Activated T-cell treated with anti-CD3 and anti-CD28 coated beads, Interleukin-2, amount 50 U/mL, for 4 hours (primary cell): ENCODE data around the gene NLRC5. TPM values are rescaled to one million over a fixed set of nuclear protein-coding genes. Genes with fewer than 3 reads are reported as not detected.

Experiments
- ATAC-seq, 2 donors: fragments of 200-7000 bp; cut with Tn5 transposase; one replicate each; pipeline ENCODE4 v1.10.0; 2021
- DNase-seq: peaks from one replicate; pipeline ENCODE4 v3.0.0-alpha.2; 2020
- H3K27me3 Mint-ChIP-seq: one replicate; pipeline ENCODE4 v1.8.0; 2021; ENCODE audit warnings: low read depth, mixed read lengths
- H3K36me3 Mint-ChIP-seq: one replicate; pipeline ENCODE4 v1.8.0; 2022; ENCODE audit warnings: mixed read lengths; ENCODE audit not compliant: insufficient read depth
- H3K4me1 Mint-ChIP-seq: one replicate; pipeline ENCODE4 v1.8.0; 2021; ENCODE audit warnings: low read depth, mixed read lengths
- H3K4me3 Mint-ChIP-seq: one replicate; pipeline ENCODE4 v1.8.0; 2021; ENCODE audit warnings: mild to moderate bottlenecking, moderate library complexity, mixed read lengths
- H3K9me3 Mint-ChIP-seq: one replicate; pipeline ENCODE4 v1.8.0; 2021; ENCODE audit warnings: mixed read lengths
- total RNA-seq, 3 donors: library from RNA; stranded (reverse); gene quantifications; one replicate each; pipeline ENCODE4 v1.2.1, GENCODE V29; 2021

The NLRC5 gene
- total RNA-seq, 3 donors from 2014 or later = 143 to 180 (median 158) TPM

- Mint-ChIP-seq H3K9me3 (no peaks in the 10 kb centered on the region), H3K27me3 (no peaks in the 10 kb centered on the region), H3K4me1 (peaks cover 74% of the 10 kb centered on the region), H3K4me3 (peak overlapping the region; percentile 66), H3K36me3 (peaks cover 33% of the 10 kb centered on the region)
- peak; percentile 76 to 79 for ATAC-seq
- peak; percentile 75 for DNase-seq
These were observed 53.1 kb downstream of the NLRC5 start for GRCh38 chr16:57042157-57043111.

- peaks cover 69% of the 10 kb centered on the region for H3K4me1 Mint-ChIP-seq
- H3K27me3 Mint-ChIP-seq = no peaks in the 10 kb centered on the region
- DNase-seq = no peak
- H3K9me3 Mint-ChIP-seq = no peaks in the 10 kb centered on the region
- peaks cover 33% of the 10 kb centered on the region for H3K36me3 Mint-ChIP-seq
- ATAC-seq = no peak
- H3K4me3 Mint-ChIP-seq = peak overlapping the region; percentile 66
These were observed 53.9 kb downstream of the NLRC5 start for GRCh38 chr16:57043248-57043647.

GRCh38 chr16:57044931-57045693 is 55.8 kb downstream of the NLRC5 start:
- no peak for ATAC-seq
- H3K27me3 Mint-ChIP-seq = no peaks in the 10 kb centered on the region
- H3K36me3 Mint-ChIP-seq = peaks cover 28% of the 10 kb centered on the region
- no peaks in the 10 kb centered on the region for H3K9me3 Mint-ChIP-seq
- peaks cover 55% of the 10 kb centered on the region for H3K4me1 Mint-ChIP-seq
- no peak overlapping the region for H3K4me3 Mint-ChIP-seq
- no peak for DNase-seq

GRCh38 chr16:57045694-57046381 is 56.5 kb downstream of the NLRC5 start:
- DNase-seq (peak; percentile 27), ATAC-seq (no peak)
- no peak overlapping the region for H3K4me3 Mint-ChIP-seq
- H3K9me3 Mint-ChIP-seq = no peaks in the 10 kb centered on the region
- no peaks in the 10 kb centered on the region for H3K27me3 Mint-ChIP-seq
- peaks cover 25% of the 10 kb centered on the region for H3K36me3 Mint-ChIP-seq
- peaks cover 48% of the 10 kb centered on the region for H3K4me1 Mint-ChIP-seq

GRCh38 chr16:57048095-57048494 is 58.7 kb downstream of the NLRC5 start:
- DNase-seq (no peak), ATAC-seq (no peak)
- Mint-ChIP-seq H3K4me3 (no peak overlapping the region), H3K27me3 (no peaks in the 10 kb centered on the region), H3K4me1 (peaks cover 39% of the 10 kb centered on the region), H3K9me3 (no peaks in the 10 kb centered on the region), H3K36me3 (peaks cover 28% of the 10 kb centered on the region)

GRCh38 chr16:57049678-57050077 is 60.3 kb downstream of the NLRC5 start:
- H3K9me3 Mint-ChIP-seq = no peaks in the 10 kb centered on the region
- DNase-seq (no peak), ATAC-seq (peak; percentile 41)
- no peaks in the 10 kb centered on the region for H3K27me3 Mint-ChIP-seq
- H3K36me3 Mint-ChIP-seq = peaks cover 32% of the 10 kb centered on the region
- no peak overlapping the region for H3K4me3 Mint-ChIP-seq
- H3K4me1 Mint-ChIP-seq = peaks cover 34% of the 10 kb centered on the region

GRCh38 chr16:57051696-57052228 is 62.4 kb downstream of the NLRC5 start:
- DNase-seq (no peak), ATAC-seq (no peak)
- H3K4me1 Mint-ChIP-seq = peaks cover 24% of the 10 kb centered on the region
- H3K9me3 Mint-ChIP-seq = no peaks in the 10 kb centered on the region
- H3K36me3 Mint-ChIP-seq = peaks cover 30% of the 10 kb centered on the region
- H3K4me3 Mint-ChIP-seq = no peak overlapping the region
- H3K27me3 Mint-ChIP-seq = no peaks in the 10 kb centered on the region

GRCh38 chr16:57053206-57053605 is 63.8 kb downstream of the NLRC5 start:
- no peak for DNase-seq
- no peak for ATAC-seq
- peaks cover 32% of the 10 kb centered on the region for H3K36me3 Mint-ChIP-seq
- no peak overlapping the region for H3K4me3 Mint-ChIP-seq
- H3K27me3 Mint-ChIP-seq = no peaks in the 10 kb centered on the region
- peaks cover 22% of the 10 kb centered on the region for H3K4me1 Mint-ChIP-seq
- no peaks in the 10 kb centered on the region for H3K9me3 Mint-ChIP-seq

- no peak overlapping the region for H3K4me3 Mint-ChIP-seq
- DNase-seq = no peak
- no peak for ATAC-seq
- peaks cover 18% of the 10 kb centered on the region for H3K4me1 Mint-ChIP-seq
- no peaks in the 10 kb centered on the region for H3K9me3 Mint-ChIP-seq
- no peaks in the 10 kb centered on the region for H3K27me3 Mint-ChIP-seq
- H3K36me3 Mint-ChIP-seq = peaks cover 28% of the 10 kb centered on the region
These were observed 65.0 kb downstream of the NLRC5 start for GRCh38 chr16:57054338-57054737.

- ATAC-seq = no peak
- Mint-ChIP-seq H3K9me3 (no peaks in the 10 kb centered on the region), H3K36me3 (peaks cover 33% of the 10 kb centered on the region), H3K4me1 (peaks cover 18% of the 10 kb centered on the region), H3K27me3 (no peaks in the 10 kb centered on the region), H3K4me3 (no peak overlapping the region)
- no peak for DNase-seq
These were observed 65.4 kb downstream of the NLRC5 start for GRCh38 chr16:57054771-57055170.

- peaks cover 25% of the 10 kb centered on the region for H3K4me1 Mint-ChIP-seq
- H3K4me3 Mint-ChIP-seq = no peak overlapping the region
- H3K36me3 Mint-ChIP-seq = peaks cover 38% of the 10 kb centered on the region
- no peak for ATAC-seq
- H3K27me3 Mint-ChIP-seq = no peaks in the 10 kb centered on the region
- no peaks in the 10 kb centered on the region for H3K9me3 Mint-ChIP-seq
- DNase-seq = no peak
These were observed 66.3 kb downstream of the NLRC5 start for GRCh38 chr16:57055671-57056070.

GRCh38 chr16:57058291-57058861 is 69.0 kb downstream of the NLRC5 start:
- peaks cover 35% of the 10 kb centered on the region for H3K36me3 Mint-ChIP-seq

GRCh38 chr16:57060323-57061083 is 71.1 kb downstream of the NLRC5 start:
- Mint-ChIP-seq H3K36me3 (peaks cover 29% of the 10 kb centered on the region), H3K4me1 (peaks cover 9% of the 10 kb centered on the region), H3K4me3 (no peak overlapping the region), H3K27me3 (no peaks in the 10 kb centered on the region), H3K9me3 (no peaks in the 10 kb centered on the region)
- DNase-seq = no peak
- no peak for ATAC-seq

More at GRCh38 chr16:57058291-57058861, 69.0 kb downstream of the NLRC5 start:
- DNase-seq (no peak), ATAC-seq (peak in 1 of 2 donors; percentile 4)
- Mint-ChIP-seq H3K4me1 (peaks cover 12% of the 10 kb centered on the region), H3K9me3 (no peaks in the 10 kb centered on the region), H3K4me3 (no peak overlapping the region), H3K27me3 (no peaks in the 10 kb centered on the region)
